Glomerular endothelial cell (primary cell): ENCODE data around the gene MLLT3. TPM values are rescaled to one million over a fixed set of nuclear protein-coding genes. Genes with fewer than 3 reads are reported as not detected.

Source experiments
- DNase-seq: peaks from one replicate; pipeline ENCODE4 v3.0.0-alpha.2; 2011; ENCODE audit warnings: low read depth, low spot score; ENCODE audit errors: extremely low read depth
- total RNA-seq: library from RNA; depleted of rRNA; stranded (reverse); fragments of >200 nt; gene quantifications from 2 replicates; pipeline ENCODE4 v1.2.3, GENCODE V29; 2015

MLLT3 gene
- total RNA-seq, 1 donor from 2014 or later, result 6.5 TPM

GRCh38 chr9:20395651-20396050, 226.6 kb downstream of the MLLT3 start:
- no peak for DNase-seq

- no peak for DNase-seq
Measured at GRCh38 chr9:20394969-20395368, 227.3 kb downstream of the MLLT3 start.

- DNase-seq, result no peak
Measured at GRCh38 chr9:20391208-20391607, 231.1 kb downstream of the MLLT3 start.

- DNase-seq, result no peak
Measured at GRCh38 chr9:20390400-20390799, 231.9 kb downstream of the MLLT3 start.

- DNase-seq, result no peak
Measured at GRCh38 chr9:20387062-20387461, 235.2 kb downstream of the MLLT3 start.

- DNase-seq, result no peak
Measured at GRCh38 chr9:20384642-20385041, 237.7 kb downstream of the MLLT3 start.

- DNase-seq, result no peak
Measured at GRCh38 chr9:20382460-20383071, 239.7 kb downstream of the MLLT3 start.

- DNase-seq, result no peak
Measured at GRCh38 chr9:20380546-20380945, 241.8 kb downstream of the MLLT3 start.

GRCh38 chr9:20379804-20380225, 242.5 kb downstream of the MLLT3 start:
- no peak for DNase-seq

GRCh38 chr9:20378851-20379250, 243.4 kb downstream of the MLLT3 start:
- no peak for DNase-seq

- no peak for DNase-seq
Measured at GRCh38 chr9:20377790-20378189, 244.5 kb downstream of the MLLT3 start.

GRCh38 chr9:20376731-20377375, 245.4 kb downstream of the MLLT3 start:
- no peak for DNase-seq

GRCh38 chr9:20376042-20376441, 246.3 kb downstream of the MLLT3 start:
- DNase-seq, result no peak

- no peak for DNase-seq
Measured at GRCh38 chr9:20373263-20373662, 249.0 kb downstream of the MLLT3 start.

GRCh38 chr9:20369391-20369790, 252.9 kb downstream of the MLLT3 start:
- DNase-seq, result no peak

- no peak for DNase-seq
Measured at GRCh38 chr9:20367855-20368254, 254.4 kb downstream of the MLLT3 start.

GRCh38 chr9:20364959-20365358, 257.3 kb downstream of the MLLT3 start:
- no peak for DNase-seq

- DNase-seq, result no peak
Measured at GRCh38 chr9:20363233-20363632, 259.1 kb downstream of the MLLT3 start.

- no peak for DNase-seq
Measured at GRCh38 chr9:20361656-20362570, 260.4 kb downstream of the MLLT3 start.

- DNase-seq, result no peak
Measured at GRCh38 chr9:20361229-20361628, 261.1 kb downstream of the MLLT3 start.

- DNase-seq, result no peak
Measured at GRCh38 chr9:20358207-20358606, 264.1 kb downstream of the MLLT3 start.

GRCh38 chr9:20357037-20357432, 265.3 kb downstream of the MLLT3 start:
- DNase-seq, result no peak
